Measurements from ENCODE around the gene C1orf53. TPM values are rescaled to one million over a fixed set of nuclear protein-coding genes. Genes with fewer than 3 reads are reported as not detected.

C1orf53 gene
- total and polyA plus RNA-seq, 2 of the 4 experiments (the other 2 are of a cell fraction), result 4.8 to 7.0 TPM

GRCh38 chr1:197933647-197934046, 31.2 kb downstream of the C1orf53 start:
- intact Hi-C loops (cut with micrococcal nuclease), result no loop called here
- TF ChIP-seq MAFK (IDR thresholded peaks at IDR 0.05; ENCODE audit: low read depth, low read length) (no peak), CTCF (conservative IDR thresholded peaks at IDR 0.05; ENCODE audit: low read depth, low read length) (no peak), SMC3 (IDR thresholded peaks at IDR 0.05; ENCODE audit: low read depth, low read length) (no peak), RCOR1 (IDR thresholded peaks at IDR 0.05; ENCODE audit: insufficient replicate concordance, low read length) (no peak), POLR2A (IDR thresholded peaks at IDR 0.05; ENCODE audit: low read depth, low read length) (no peak), USF2 (IDR thresholded peaks at IDR 0.05; ENCODE audit: low read depth, low read length) (no peak), CEBPB (IDR thresholded peaks at IDR 0.05; ENCODE audit: low read depth, low read length) (no peak), CHD1 (IDR thresholded peaks at IDR 0.05; ENCODE audit: low read depth, low read length) (no peak), ELK1 (IDR thresholded peaks at IDR 0.05; ENCODE audit: borderline replicate concordance, low read depth, low read length) (no peak)
- no peak overlapping the region for H4K8ac ChIP-seq (ENCODE audit: low read depth in 2 of 2, low read length in 2 of 2)
- ChIA-PET POLR2A (ENCODE audit: unreplicated experiment) (interaction anchor here (0.7 kb wide), 1 partner anchor 172 kb away, joined by 13 read pairs; no protein-coding TSS in a partner anchor), CTCF (interaction anchor here (0.8 to 1.6 kb wide), 2 partner anchors 9 to 222 kb away, joined by 3 to 6 read pairs; no protein-coding TSS in a partner anchor)
- no CpG with 5 or more reads among the region's 1 CpG for WGBS, 2 experiments (ENCODE audit: extremely low coverage in 2 of 2, insufficient read length in 1 of 2)
- H3K9ac ChIP-seq (ENCODE audit: low read depth, low read length), result no peak overlapping the region
- no peak overlapping the region for H3K56ac ChIP-seq (ENCODE audit: extremely low read depth, insufficient read depth, low read length)
- H3K4me2 ChIP-seq (ENCODE audit: low read depth, low read length), result no peak overlapping the region
- no peak overlapping the region for H2AK5ac ChIP-seq (ENCODE audit: low read depth, low read length)
- dilution Hi-C loops (cut with HindIII; ENCODE audit: low sequenced_read_pairs, unreplicated experiment), result no loop called here
- no peaks in the 10 kb centered on the region for H4K20me1 ChIP-seq (ENCODE audit: insufficient read depth, low read length)
- H2BK15ac ChIP-seq (ENCODE audit: low read depth, low read length), result no peak overlapping the region
- H2AK9ac ChIP-seq (replicated peaks; ENCODE audit: low read depth, low read length, poor library complexity), result no peak overlapping the region
- H3K23ac ChIP-seq (ENCODE audit: low read depth, low read length), result no peak overlapping the region
- in situ Hi-C loops (cut with MboI; ENCODE audit: low sequenced_read_pairs), result no loop called here
- H2BK20ac ChIP-seq (ENCODE audit: low read depth, low read length), result no peak overlapping the region
- H3K4me1 ChIP-seq (ENCODE audit: control insufficient read depth, insufficient read depth, low read length), result no peaks in the 10 kb centered on the region
- no peak overlapping the region for H4K5ac ChIP-seq (ENCODE audit: low read depth, low read length)
- H2AFZ ChIP-seq (replicated peaks; ENCODE audit: low read length, poor library complexity), result no peak overlapping the region
- H2BK5ac ChIP-seq (ENCODE audit: low read depth, low read length, poor library complexity, severe bottlenecking), result no peak overlapping the region
- H3K9me1 ChIP-seq (ENCODE audit: insufficient read depth, low read length), result no peaks in the 10 kb centered on the region
- DNase-seq (no peak), ATAC-seq (ENCODE audit: low read depth) (no peak)
- no peak overlapping the region for H3K18ac ChIP-seq (ENCODE audit: low read depth, low read length)
- peaks cover 2% of the 10 kb centered on the region; the same call in 1 of the 2 replicates for H3K27me3 ChIP-seq (ENCODE audit: control insufficient read depth, insufficient read depth, low read length)
- no peak overlapping the region for H2BK120ac ChIP-seq (ENCODE audit: low read depth, low read length)
- no TSS peak for BruUV-seq (replicated peaks)
- H3K36me3 ChIP-seq (ENCODE audit: control insufficient read depth, insufficient read depth, low read length), result no peaks in the 10 kb centered on the region
- no peak overlapping the region for H3K27ac ChIP-seq (ENCODE audit: insufficient read depth, low read length)
- no peak overlapping the region for H4K91ac ChIP-seq (ENCODE audit: insufficient read depth, low read depth, low read length)
- H3K79me1 ChIP-seq (ENCODE audit: low read depth in 1 of 2, low read length in 2 of 2), result no peaks in the 10 kb centered on the region
- no peak overlapping the region; the same call in 1 of the 2 replicates for H3K14ac ChIP-seq (replicated peaks; ENCODE audit: low read depth, low read length)
- no peaks in the 10 kb centered on the region for H3K9me3 ChIP-seq (ENCODE audit: control insufficient read depth, insufficient read depth, low read length)
- no peak overlapping the region for H3K4me3 ChIP-seq (ENCODE audit: insufficient read depth, low read depth, low read length)
- H3K4ac ChIP-seq (ENCODE audit: low read depth, low read length), result no peak overlapping the region
